NCI-H128 (cell line): ENCODE results near the gene TCF7L2.

ENCODE experiments used
- DNase-seq: peaks from one replicate; lab custom pipeline; 2025; ENCODE audit not compliant: unreplicated experiment; lab: John Stamatoyannopoulos, UW

Gene TCF7L2

GRCh38 chr10:112991888-112992491 lies 41.9 kb downstream of the TCF7L2 start:
- no peak for DNase-seq

- DNase-seq: no peak
Measured at GRCh38 chr10:112996462-112996861, 46.4 kb downstream of the TCF7L2 start.

- DNase-seq: no peak
Measured at GRCh38 chr10:112999102-112999501, 49.1 kb downstream of the TCF7L2 start.

GRCh38 chr10:113000442-113000841 lies 50.4 kb downstream of the TCF7L2 start:
- DNase-seq: no peak

GRCh38 chr10:113000876-113001598 lies 51.0 kb downstream of the TCF7L2 start:
- no peak for DNase-seq

GRCh38 chr10:113001599-113002448 lies 51.8 kb downstream of the TCF7L2 start:
- DNase-seq: no peak

GRCh38 chr10:113002449-113002777 lies 52.4 kb downstream of the TCF7L2 start:
- no peak for DNase-seq

- DNase-seq: no peak
Measured at GRCh38 chr10:113003052-113003451, 53.0 kb downstream of the TCF7L2 start.

GRCh38 chr10:113004069-113004618 lies 54.1 kb downstream of the TCF7L2 start:
- no peak for DNase-seq

- DNase-seq: no peak
Measured at GRCh38 chr10:113005380-113005779, 55.3 kb downstream of the TCF7L2 start.

GRCh38 chr10:113006656-113007342 lies 56.8 kb downstream of the TCF7L2 start:
- no peak for DNase-seq

GRCh38 chr10:113007343-113007771 lies 57.3 kb downstream of the TCF7L2 start:
- no peak for DNase-seq

- DNase-seq: no peak
Measured at GRCh38 chr10:113007821-113008220, 57.8 kb downstream of the TCF7L2 start.

GRCh38 chr10:113011592-113012374 lies 61.7 kb downstream of the TCF7L2 start:
- DNase-seq: no peak

GRCh38 chr10:113015201-113015600 lies 65.2 kb downstream of the TCF7L2 start:
- DNase-seq: no peak

GRCh38 chr10:113017376-113017775 lies 67.3 kb downstream of the TCF7L2 start:
- DNase-seq: no peak

GRCh38 chr10:113018034-113018433 lies 68.0 kb downstream of the TCF7L2 start:
- no peak for DNase-seq

- DNase-seq: no peak
Measured at GRCh38 chr10:113019096-113019495, 69.0 kb downstream of the TCF7L2 start.

GRCh38 chr10:113019692-113020474 lies 69.8 kb downstream of the TCF7L2 start:
- DNase-seq: no peak

GRCh38 chr10:113020475-113020753 lies 70.4 kb downstream of the TCF7L2 start:
- no peak for DNase-seq
